Muscle layer of colon (tissue), 2 donors: Measurements from ENCODE around the gene MAML3.

Experiments used
- H3K27ac ChIP-seq: one replicate; pipeline ENCODE4 v1.7.0; 2013; ENCODE audit warnings: low read depth, mild to moderate bottlenecking, low read length, moderate library complexity
- H3K27me3 ChIP-seq, 2 donors: one replicate each; pipeline ENCODE4 v1.7.0; 2013; ENCODE audit warnings: low read length in 2 of 2, mild to moderate bottlenecking in 2 of 2; ENCODE audit not compliant: insufficient read depth in 2 of 2, control insufficient read depth in 1 of 2
- H3K36me3 ChIP-seq: one replicate; pipeline ENCODE4 v1.7.0; 2013; ENCODE audit warnings: mild to moderate bottlenecking, low read length; ENCODE audit not compliant: insufficient read depth
- H3K4me1 ChIP-seq: one replicate; pipeline ENCODE4 v1.7.0; 2013; ENCODE audit warnings: mild to moderate bottlenecking, low read length; ENCODE audit not compliant: insufficient read depth
- H3K4me3 ChIP-seq, 2 donors: one replicate each; pipeline ENCODE4 v1.7.0; 2013; ENCODE audit warnings: low read length in 2 of 2, low read depth in 1 of 2, mild to moderate bottlenecking in 1 of 2, moderate library complexity in 1 of 2
- H3K9ac ChIP-seq: one replicate; pipeline ENCODE4 v1.7.0; 2013; ENCODE audit warnings: low read length
- H3K9me3 ChIP-seq: one replicate; pipeline ENCODE4 v1.7.0; 2013; ENCODE audit warnings: mild to moderate bottlenecking, low read length
- donor health status: abdominal sarcoma.
- donor health status: Adenocarcinoma of cecum.

MAML3 gene

GRCh38 chr4:140138428-140138827, 15.6 kb downstream of the MAML3 start:
- Histone ChIP-seq H3K27ac (no peak overlapping the region), H3K9ac (no peak overlapping the region), H3K36me3 (no peaks in the 10 kb centered on the region), H3K4me1 (peaks cover 16% of the 10 kb centered on the region), H3K9me3 (no peaks in the 10 kb centered on the region), H3K27me3 (no peaks in the 10 kb centered on the region), H3K4me3 (no peak overlapping the region)

- H3K36me3 ChIP-seq: no peaks in the 10 kb centered on the region
- H3K4me3 ChIP-seq: no peak overlapping the region
- no peak overlapping the region for H3K27ac ChIP-seq
- H3K9ac ChIP-seq: no peak overlapping the region
- H3K27me3 ChIP-seq: no peaks in the 10 kb centered on the region
- H3K4me1 ChIP-seq: peaks cover 16% of the 10 kb centered on the region
- H3K9me3 ChIP-seq: no peaks in the 10 kb centered on the region
Observed at GRCh38 chr4:140137671-140138070, 16.3 kb downstream of the MAML3 start.

GRCh38 chr4:140136509-140136908, 17.5 kb downstream of the MAML3 start:
- Histone ChIP-seq H3K9me3 (no peaks in the 10 kb centered on the region), H3K4me1 (peaks cover 16% of the 10 kb centered on the region), H3K9ac (no peak overlapping the region), H3K36me3 (no peaks in the 10 kb centered on the region), H3K27me3 (no peaks in the 10 kb centered on the region), H3K27ac (no peak overlapping the region), H3K4me3 (no peak overlapping the region)

- no peak overlapping the region for H3K9ac ChIP-seq
- H3K9me3 ChIP-seq: no peaks in the 10 kb centered on the region
- H3K27me3 ChIP-seq: no peaks in the 10 kb centered on the region
- no peak overlapping the region for H3K27ac ChIP-seq
- no peaks in the 10 kb centered on the region for H3K36me3 ChIP-seq
- H3K4me3 ChIP-seq: no peak overlapping the region
- H3K4me1 ChIP-seq: peaks cover 16% of the 10 kb centered on the region
Observed at GRCh38 chr4:140135529-140136088, 18.4 kb downstream of the MAML3 start.

GRCh38 chr4:140134746-140135425, 19.1 kb downstream of the MAML3 start:
- no peak overlapping the region for H3K4me3 ChIP-seq

GRCh38 chr4:140133576-140133975, 20.4 kb downstream of the MAML3 start:
- no peak overlapping the region for H3K9ac ChIP-seq
- no peaks in the 10 kb centered on the region for H3K36me3 ChIP-seq
- H3K27me3 ChIP-seq: no peaks in the 10 kb centered on the region
- H3K4me3 ChIP-seq: no peak overlapping the region
- no peaks in the 10 kb centered on the region for H3K9me3 ChIP-seq
- H3K27ac ChIP-seq: no peak overlapping the region
- peaks cover 16% of the 10 kb centered on the region for H3K4me1 ChIP-seq

More at GRCh38 chr4:140134746-140135425, 19.1 kb downstream of the MAML3 start:
- H3K4me1 ChIP-seq: peaks cover 16% of the 10 kb centered on the region
- no peak overlapping the region for H3K9ac ChIP-seq
- H3K9me3 ChIP-seq: no peaks in the 10 kb centered on the region
- no peaks in the 10 kb centered on the region for H3K27me3 ChIP-seq
- H3K27ac ChIP-seq: no peak overlapping the region
- H3K36me3 ChIP-seq: no peaks in the 10 kb centered on the region

GRCh38 chr4:140131675-140132229, 22.2 kb downstream of the MAML3 start:
- no peaks in the 10 kb centered on the region for H3K9me3 ChIP-seq
- no peak overlapping the region for H3K27ac ChIP-seq
- peaks cover 12% of the 10 kb centered on the region for H3K4me1 ChIP-seq

GRCh38 chr4:140130677-140131076, 23.3 kb downstream of the MAML3 start:
- no peak overlapping the region for H3K9ac ChIP-seq
- H3K27ac ChIP-seq: no peak overlapping the region
- H3K27me3 ChIP-seq: no peaks in the 10 kb centered on the region
- no peaks in the 10 kb centered on the region for H3K36me3 ChIP-seq
- H3K9me3 ChIP-seq: no peaks in the 10 kb centered on the region
- H3K4me1 ChIP-seq: peaks cover 8% of the 10 kb centered on the region
- no peak overlapping the region for H3K4me3 ChIP-seq

More at GRCh38 chr4:140131675-140132229, 22.2 kb downstream of the MAML3 start:
- no peak overlapping the region for H3K9ac ChIP-seq
- H3K36me3 ChIP-seq: no peaks in the 10 kb centered on the region
- H3K27me3 ChIP-seq: no peaks in the 10 kb centered on the region
- no peak overlapping the region for H3K4me3 ChIP-seq

GRCh38 chr4:140127422-140127821, 26.6 kb downstream of the MAML3 start:
- H3K9ac ChIP-seq: no peak overlapping the region
- H3K27ac ChIP-seq: no peak overlapping the region
- no peak overlapping the region for H3K4me3 ChIP-seq
- H3K4me1 ChIP-seq: no peaks in the 10 kb centered on the region
- H3K9me3 ChIP-seq: no peaks in the 10 kb centered on the region
- no peaks in the 10 kb centered on the region for H3K27me3 ChIP-seq
- H3K36me3 ChIP-seq: no peaks in the 10 kb centered on the region

- Histone ChIP-seq H3K4me3 (no peak overlapping the region), H3K4me1 (no peaks in the 10 kb centered on the region), H3K9me3 (no peaks in the 10 kb centered on the region), H3K27ac (no peak overlapping the region), H3K27me3 (no peaks in the 10 kb centered on the region), H3K36me3 (no peaks in the 10 kb centered on the region), H3K9ac (no peak overlapping the region)
Observed at GRCh38 chr4:140126261-140126660, 27.7 kb downstream of the MAML3 start.

GRCh38 chr4:140125374-140125773, 28.6 kb downstream of the MAML3 start:
- H3K4me3 ChIP-seq: no peak overlapping the region

More at GRCh38 chr4:140125374-140125773, 28.6 kb downstream of the MAML3 start:
- no peaks in the 10 kb centered on the region for H3K36me3 ChIP-seq
- no peak overlapping the region for H3K27ac ChIP-seq
- no peaks in the 10 kb centered on the region for H3K27me3 ChIP-seq
- H3K9ac ChIP-seq: no peak overlapping the region
- H3K4me1 ChIP-seq: no peaks in the 10 kb centered on the region
- H3K9me3 ChIP-seq: no peaks in the 10 kb centered on the region
